Ammon's horn (tissue), 1 donor: ENCODE results near the gene HCRTR2.
A peak's percentile ranks its signal among the peaks of the same experiment; 100 is the strongest.
"Not testable (repeated sequence)": the region's sequence is repeated elsewhere in the genome, so short reads cannot be mapped to it uniquely, and the experiment has no call there.

Source experiments
- DNase-seq: peaks from one replicate; pipeline ENCODE4 v3.0.0-alpha.2; 2016; ENCODE audit warnings: low spot score

Gene HCRTR2

GRCh38 chr6:55220961-55221360 is 46.6 kb downstream of the HCRTR2 start:
- DNase-seq = no peak

DNA sequence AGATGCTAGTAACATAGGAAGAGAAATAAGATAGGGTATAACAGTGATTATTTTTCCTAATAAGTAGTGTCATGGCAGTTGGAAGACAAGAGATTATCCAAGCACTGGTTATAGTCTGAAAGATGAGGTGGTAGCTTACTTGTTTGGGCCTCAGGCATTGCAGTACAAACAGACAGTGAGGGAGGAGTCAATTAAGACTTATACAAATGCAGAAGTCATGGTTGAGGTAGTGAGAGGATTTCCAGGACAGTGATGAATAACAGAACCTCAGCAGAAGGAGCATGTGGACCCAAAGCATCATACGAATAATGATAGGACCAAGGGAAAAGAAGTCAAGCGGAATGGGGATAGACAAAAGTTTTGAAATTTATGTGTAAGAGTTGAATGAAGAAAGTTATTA is 53.5 kb downstream of the HCRTR2 start:
- DNase-seq = no peak

DNA sequence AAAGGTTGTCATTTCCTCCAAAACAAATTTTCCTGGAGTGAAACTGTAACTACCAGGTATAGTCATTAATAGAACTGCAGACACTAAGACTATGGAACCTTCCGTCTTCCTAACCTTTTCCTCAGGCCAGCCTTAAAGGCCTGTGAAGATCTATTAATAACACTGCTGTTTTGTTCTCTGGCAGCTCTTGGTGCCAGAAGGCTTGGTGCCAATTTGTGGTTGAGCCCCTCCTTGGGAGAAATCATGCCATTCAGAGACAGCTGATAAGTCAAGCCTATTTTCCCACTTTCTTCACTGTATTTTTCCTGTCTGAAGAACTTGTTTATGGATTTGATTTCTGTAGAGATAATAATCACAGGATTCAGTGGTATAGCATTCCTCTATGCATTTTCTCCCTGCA is 64.8 kb downstream of the HCRTR2 start:
- no peak for DNase-seq

DNA sequence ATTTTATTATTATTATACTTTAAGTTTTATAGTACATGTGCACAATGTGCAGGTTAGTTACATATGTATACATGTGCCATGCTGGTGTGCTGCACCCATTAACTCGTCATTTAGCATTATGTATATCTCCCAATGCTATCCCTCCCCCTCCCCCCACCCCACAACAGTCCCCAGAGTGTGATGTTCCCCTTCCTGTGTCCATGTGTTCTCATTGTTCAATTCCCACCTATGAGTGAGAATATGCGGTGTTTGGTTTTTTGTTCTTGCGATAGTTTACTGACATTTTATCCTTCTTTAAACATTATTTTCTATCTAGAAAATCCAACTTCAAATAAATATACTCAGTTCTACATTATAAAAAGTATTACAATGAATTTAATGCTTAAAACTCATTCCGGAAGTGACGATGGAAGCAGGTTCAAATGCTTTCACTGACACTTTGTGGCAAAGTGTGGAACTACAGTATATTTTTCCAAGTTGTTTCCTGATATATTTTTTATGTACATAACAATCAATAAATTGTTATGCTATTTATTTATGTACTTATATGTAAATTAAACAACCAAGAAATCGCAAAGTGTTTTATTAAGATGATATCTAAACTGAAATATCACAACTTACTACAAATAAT is 66.8 kb downstream of the HCRTR2 start:
- peak; percentile 14 for DNase-seq

GRCh38 chr6:55250400-55250799 is 76.1 kb downstream of the HCRTR2 start:
- DNase-seq = no peak

GRCh38 chr6:55255113-55255512 is 80.8 kb downstream of the HCRTR2 start:
- DNase-seq = no peak

DNA sequence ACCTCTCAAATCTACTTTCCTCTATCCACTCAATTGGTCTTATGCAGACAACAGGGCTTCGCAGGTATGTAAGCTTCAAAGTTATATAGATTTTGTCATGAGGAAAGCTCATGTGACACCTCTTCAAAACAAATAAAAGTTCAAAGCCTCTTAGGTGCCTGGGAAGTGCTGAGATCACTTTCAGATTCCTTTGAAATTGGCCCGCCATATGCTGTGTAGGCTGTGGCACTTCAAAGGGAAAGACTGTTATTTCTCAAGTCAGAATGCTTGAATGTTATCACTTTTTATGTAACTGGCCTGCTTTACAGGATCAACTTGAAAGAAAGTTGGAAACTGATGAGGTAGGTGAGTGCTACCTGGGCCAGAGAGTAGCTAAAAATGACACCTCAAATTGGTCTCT is 85.9 kb downstream of the HCRTR2 start:
- DNase-seq = no peak

GRCh38 chr6:55265409-55266114 is 91.2 kb downstream of the HCRTR2 start:
- DNase-seq = no peak

GRCh38 chr6:55266896-55267295 is 92.6 kb downstream of the HCRTR2 start:
- no peak for DNase-seq

- DNase-seq = peak; percentile 74
Measured at GRCh38 chr6:55276745-55277530, 102.6 kb downstream of the HCRTR2 start.

- no peak for DNase-seq
Measured at GRCh38 chr6:55277646-55278045, 103.3 kb downstream of the HCRTR2 start.

- DNase-seq = no peak
Measured at GRCh38 chr6:55281215-55281614, 106.9 kb downstream of the HCRTR2 start.

- DNase-seq = no peak
Measured at GRCh38 chr6:55282115-55282514, 107.8 kb downstream of the HCRTR2 start.

DNA sequence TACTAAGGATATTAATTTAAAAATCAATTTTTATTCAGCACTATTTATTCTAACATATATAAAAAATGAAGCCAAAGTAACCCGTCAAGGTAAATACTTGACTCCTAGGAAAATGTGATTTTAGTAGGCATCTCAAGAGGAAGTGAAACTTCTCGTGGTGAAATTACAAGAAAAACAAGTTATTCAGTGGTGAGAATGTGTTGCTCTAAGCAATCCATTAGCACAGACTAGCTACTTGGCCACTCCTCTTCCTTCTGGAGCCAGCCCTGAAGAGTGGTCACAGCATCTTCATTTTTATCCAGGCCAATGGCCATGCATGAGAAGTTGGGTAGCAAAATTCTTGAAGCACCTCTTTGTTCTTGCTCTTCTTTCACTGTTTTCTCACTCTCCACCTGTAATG is 112.5 kb downstream of the HCRTR2 start:
- no peak for DNase-seq

GRCh38 chr6:55290736-55291135 is 116.4 kb downstream of the HCRTR2 start:
- no peak for DNase-seq

DNA sequence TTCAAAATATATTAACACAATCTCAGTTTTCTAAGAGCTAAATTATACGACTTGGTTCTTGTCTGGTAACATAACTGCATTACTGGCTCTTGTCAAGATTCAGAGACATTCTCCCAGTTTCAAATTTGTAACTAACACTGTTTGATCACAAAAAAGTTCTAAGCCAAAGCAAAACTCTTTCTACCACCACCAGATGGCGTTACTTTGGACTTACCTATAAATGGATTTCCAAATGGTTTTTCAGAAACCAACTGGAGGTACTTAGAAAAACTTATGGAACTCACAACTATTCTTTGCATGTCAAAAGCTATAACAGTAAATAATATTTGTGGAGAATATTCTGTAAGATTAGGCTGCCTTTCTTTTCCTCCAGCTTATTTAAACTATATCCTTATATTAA is 118.8 kb downstream of the HCRTR2 start:
- no peak for DNase-seq

DNA sequence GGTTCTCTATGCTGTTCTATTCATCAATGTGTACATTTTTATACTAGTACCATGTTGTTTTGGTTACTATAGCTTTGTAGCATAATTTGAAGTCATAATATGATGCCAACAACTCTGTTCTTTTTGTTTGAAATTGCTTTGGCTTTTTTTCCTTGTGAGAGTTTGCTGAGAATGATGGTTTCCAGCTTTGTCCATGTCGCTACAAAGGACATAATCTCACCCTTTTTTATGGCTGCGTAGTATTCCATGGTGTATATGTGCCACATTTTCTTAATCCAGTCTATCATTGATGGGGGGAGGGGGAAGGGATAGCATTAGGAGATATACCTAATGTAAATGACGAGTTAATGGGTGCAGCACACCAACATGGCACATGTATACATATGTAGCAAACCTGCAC is 122.9 kb downstream of the HCRTR2 start:
- not testable (repeated sequence) for DNase-seq

GRCh38 chr6:55299286-55299985 is 125.1 kb downstream of the HCRTR2 start:
- DNase-seq = no peak

DNA sequence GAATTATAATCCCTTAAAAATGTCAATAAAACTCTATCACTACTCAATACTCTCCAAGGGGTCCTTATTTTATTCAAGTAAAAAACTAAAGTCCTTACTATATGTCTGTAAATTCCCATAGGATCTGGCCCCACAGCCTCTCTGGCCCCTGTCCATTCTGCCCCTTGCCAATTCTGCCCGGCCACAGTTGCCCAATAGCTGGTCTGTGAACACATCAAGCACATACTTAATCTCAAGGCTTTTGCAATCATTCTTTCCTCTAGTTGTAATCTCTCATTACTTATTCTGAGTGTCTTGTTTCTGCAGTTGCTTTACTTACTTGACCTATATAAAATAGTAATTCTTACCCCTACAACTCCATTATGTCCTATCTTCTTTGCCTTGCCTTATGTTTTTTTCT is 130.4 kb downstream of the HCRTR2 start:
- DNase-seq = no peak

GRCh38 chr6:55319961-55320695 is 145.8 kb downstream of the HCRTR2 start:
- DNase-seq = no peak

DNA sequence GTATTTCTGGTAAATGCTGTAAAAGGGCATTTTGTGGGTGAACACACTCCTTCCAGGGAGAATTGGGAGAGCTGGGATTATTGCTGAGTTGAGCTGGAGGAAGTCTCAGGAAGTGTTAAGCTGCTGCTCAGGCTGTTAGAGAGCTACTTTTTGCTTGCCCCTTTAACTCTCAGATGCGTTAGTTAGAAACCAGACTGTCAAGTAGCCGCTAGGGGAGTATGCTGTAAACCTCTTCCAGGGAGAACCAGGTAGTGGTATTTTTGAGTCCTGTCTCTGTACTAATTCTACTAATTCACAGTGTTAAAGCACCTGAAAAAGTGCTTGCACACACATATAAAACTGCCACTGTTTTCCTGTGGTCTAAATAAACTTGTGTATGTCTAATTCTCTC is 146.4 kb downstream of the HCRTR2 start:
- DNase-seq = no peak

- no peak for DNase-seq
Measured at GRCh38 chr6:55327169-55327568, 152.9 kb downstream of the HCRTR2 start, which contains the start of gene GFRAL. Gene GFRAL (plus strand): TSS chr6:55327469. CDS start chr6:55327555, 86 bp downstream.
